Mammary epithelial cell (primary cell): ENCODE measurements around the gene ZWILCH.

ENCODE experiments used
- EZH2 ChIP-seq: IDR thresholded peaks from 2 replicates; pipeline ENCODE4 v1.6.1; 2012; ENCODE audit warnings: low read length, inconsistent platforms, borderline replicate concordance
- TF ChIP-seq, protein P1 (sequence below), 2 donors: IDR thresholded peaks in 1 of 2; conservative IDR thresholded peaks in 1 of 2; 2 replicates each; pipeline ENCODE4 v1.5.1; 2011 to 2012; ENCODE audit warnings: inconsistent platforms in 2 of 2, low read length in 2 of 2, mild to moderate bottlenecking in 2 of 2, control low read depth in 1 of 2, low read depth in 1 of 2; ENCODE audit not compliant: insufficient read depth in 1 of 2; ENCODE audit errors: extremely low read depth in 1 of 2

DNA sequence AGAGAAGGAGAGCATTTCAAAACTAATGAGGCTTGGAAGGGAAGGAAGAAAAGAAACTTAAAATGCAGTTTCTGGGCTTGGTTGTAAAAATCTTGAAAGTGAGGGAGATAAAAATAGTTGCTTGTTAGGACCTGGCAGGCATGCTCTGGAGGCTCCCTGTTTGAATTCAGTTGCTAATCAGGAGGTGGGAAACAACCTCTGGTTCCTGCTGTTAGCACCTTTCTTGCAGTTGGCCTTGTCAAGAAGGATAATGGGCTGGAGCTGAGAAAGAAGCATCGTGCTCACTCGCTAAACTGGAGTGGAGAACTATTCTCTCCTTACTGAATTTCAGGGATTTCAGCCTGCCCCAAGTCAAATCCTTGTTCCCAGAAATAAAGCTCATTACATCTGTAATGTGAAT, 31.0 kb upstream of the ZWILCH start:
- TF ChIP-seq, protein P1, sequence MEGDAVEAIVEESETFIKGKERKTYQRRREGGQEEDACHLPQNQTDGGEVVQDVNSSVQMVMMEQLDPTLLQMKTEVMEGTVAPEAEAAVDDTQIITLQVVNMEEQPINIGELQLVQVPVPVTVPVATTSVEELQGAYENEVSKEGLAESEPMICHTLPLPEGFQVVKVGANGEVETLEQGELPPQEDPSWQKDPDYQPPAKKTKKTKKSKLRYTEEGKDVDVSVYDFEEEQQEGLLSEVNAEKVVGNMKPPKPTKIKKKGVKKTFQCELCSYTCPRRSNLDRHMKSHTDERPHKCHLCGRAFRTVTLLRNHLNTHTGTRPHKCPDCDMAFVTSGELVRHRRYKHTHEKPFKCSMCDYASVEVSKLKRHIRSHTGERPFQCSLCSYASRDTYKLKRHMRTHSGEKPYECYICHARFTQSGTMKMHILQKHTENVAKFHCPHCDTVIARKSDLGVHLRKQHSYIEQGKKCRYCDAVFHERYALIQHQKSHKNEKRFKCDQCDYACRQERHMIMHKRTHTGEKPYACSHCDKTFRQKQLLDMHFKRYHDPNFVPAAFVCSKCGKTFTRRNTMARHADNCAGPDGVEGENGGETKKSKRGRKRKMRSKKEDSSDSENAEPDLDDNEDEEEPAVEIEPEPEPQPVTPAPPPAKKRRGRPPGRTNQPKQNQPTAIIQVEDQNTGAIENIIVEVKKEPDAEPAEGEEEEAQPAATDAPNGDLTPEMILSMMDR (conservative IDR thresholded peaks at IDR 0.05 in 1 of 2, IDR thresholded peaks at IDR 0.05 in 1 of 2; ENCODE audit: extremely low read depth in 1 of 2, insufficient read depth in 1 of 2, low read depth in 1 of 2, low read length in 2 of 2) = no peak
- TF ChIP-seq EZH2 = no peak
